Hair follicular keratinocyte (primary cell): ENCODE measurements around the gene TCIRG1. TPM values are rescaled to one million over a fixed set of nuclear protein-coding genes. Genes with fewer than 3 reads are reported as not detected.

Experiments used
- total RNA-seq: library from RNA; depleted of rRNA; stranded (reverse); fragments of >200 nt; gene quantifications from 2 replicates; pipeline ENCODE4 v1.2.3, GENCODE V29; 2015

The TCIRG1 gene, protein sequence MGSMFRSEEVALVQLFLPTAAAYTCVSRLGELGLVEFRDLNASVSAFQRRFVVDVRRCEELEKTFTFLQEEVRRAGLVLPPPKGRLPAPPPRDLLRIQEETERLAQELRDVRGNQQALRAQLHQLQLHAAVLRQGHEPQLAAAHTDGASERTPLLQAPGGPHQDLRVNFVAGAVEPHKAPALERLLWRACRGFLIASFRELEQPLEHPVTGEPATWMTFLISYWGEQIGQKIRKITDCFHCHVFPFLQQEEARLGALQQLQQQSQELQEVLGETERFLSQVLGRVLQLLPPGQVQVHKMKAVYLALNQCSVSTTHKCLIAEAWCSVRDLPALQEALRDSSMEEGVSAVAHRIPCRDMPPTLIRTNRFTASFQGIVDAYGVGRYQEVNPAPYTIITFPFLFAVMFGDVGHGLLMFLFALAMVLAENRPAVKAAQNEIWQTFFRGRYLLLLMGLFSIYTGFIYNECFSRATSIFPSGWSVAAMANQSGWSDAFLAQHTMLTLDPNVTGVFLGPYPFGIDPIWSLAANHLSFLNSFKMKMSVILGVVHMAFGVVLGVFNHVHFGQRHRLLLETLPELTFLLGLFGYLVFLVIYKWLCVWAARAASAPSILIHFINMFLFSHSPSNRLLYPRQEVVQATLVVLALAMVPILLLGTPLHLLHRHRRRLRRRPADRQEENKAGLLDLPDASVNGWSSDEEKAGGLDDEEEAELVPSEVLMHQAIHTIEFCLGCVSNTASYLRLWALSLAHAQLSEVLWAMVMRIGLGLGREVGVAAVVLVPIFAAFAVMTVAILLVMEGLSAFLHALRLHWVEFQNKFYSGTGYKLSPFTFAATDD
- 51.0 and 76.7 TPM in 2 replicates for total RNA-seq

GRCh38 chr11:68038718-68039525 is at the start of gene TCIRG1:
TCIRG1 (plus strand) TSS chr11:68039025; CDS start chr11:68041272, 2,247 bp downstream.

GRCh38 chr11:68003846-68004550 is 34.8 kb upstream of the TCIRG1 start, which contains the start of gene UNC93B1:
UNC93B1 (minus strand) TSS chr11:68004097; CDS start chr11:68004043, 54 bp downstream.

DNA sequence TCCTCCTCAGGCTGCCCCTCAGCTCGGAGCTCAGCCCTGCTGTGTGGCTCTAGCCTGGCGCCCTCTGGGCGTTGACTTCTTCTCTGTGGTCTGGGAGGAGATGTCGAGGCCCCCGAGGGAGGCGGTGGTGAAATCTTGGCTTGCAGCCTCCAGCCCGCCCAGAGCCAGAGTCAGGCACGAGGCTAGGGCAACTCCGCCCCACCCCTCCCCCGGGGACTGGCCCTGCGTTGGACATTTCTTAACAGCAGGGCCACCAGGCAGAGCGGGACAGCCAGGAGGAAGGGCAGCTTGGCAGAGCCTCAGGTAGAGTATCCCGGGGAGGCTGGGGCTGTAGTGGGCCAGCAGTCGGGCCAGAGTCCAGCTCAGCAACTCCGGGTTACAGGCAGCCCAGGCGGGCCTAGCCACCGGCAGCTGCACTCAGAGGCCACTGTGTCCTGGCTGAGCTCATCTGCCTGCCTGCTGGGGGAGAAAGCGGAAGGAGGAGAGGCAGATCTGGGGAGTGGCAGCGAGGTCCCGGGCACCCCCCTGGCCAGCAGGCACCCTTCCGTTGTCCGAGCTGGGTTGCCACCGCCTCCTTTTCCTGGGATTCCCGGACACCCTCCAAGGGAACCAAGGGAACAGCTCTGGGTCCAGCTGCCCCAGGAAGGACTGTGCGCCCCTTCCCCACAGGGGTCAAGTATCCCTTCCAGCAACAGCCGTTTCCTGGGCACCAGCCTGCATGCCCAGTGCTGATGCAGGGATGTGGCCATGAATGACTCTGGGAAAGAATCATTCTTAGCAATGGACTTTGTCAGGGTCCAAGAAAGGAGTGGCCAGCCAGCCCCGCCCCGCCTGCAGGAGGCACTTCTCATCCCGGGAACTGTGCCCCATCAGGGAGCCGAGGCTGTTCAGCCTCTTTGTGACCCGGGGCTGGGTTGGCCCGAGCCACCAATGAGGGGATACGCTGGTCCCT is 28.5 kb upstream of the TCIRG1 start, which contains the start of gene ALDH3B1:
ALDH3B1 (plus strand) TSS at position 238 of the 952 bp plus-strand sequence. CDS start 4,971 bp downstream, outside the sequence.

GRCh38 chr11:68030318-68031143 is 8.3 kb upstream of the TCIRG1 start, which contains the start of gene NDUFS8:
NDUFS8 (plus strand) TSS chr11:68030681; CDS start chr11:68032152, 1,471 bp downstream.

Other genes with a start within 250 kb of the TCIRG1 start
- 10.2 and 15.9 TPM in 2 replicates for gene UNC93B1, start 34.9 kb upstream of the TCIRG1 start, total RNA-seq
- gene ALDH3B1, start 28.7 kb upstream of the TCIRG1 start, total RNA-seq = 0.31 and 0.61 TPM in 2 replicates
- gene NDUFS8, start 8.3 kb upstream of the TCIRG1 start, total RNA-seq = 235 and 242 TPM in 2 replicates
- 3.4 and 3.8 TPM in 2 replicates for gene CHKA, start 82.4 kb downstream of the TCIRG1 start, total RNA-seq
- 12.5 and 14.6 TPM in 2 replicates for gene KMT5B, start 174.3 kb downstream of the TCIRG1 start, total RNA-seq
- 54.2 and 85.4 TPM in 2 replicates for gene C11orf24, start 232.9 kb downstream of the TCIRG1 start, total RNA-seq